A549 (cell line): ENCODE data around the gene ZFP57. TPM values are rescaled to one million over a fixed set of nuclear protein-coding genes. Genes with fewer than 3 reads are reported as not detected.

Experiments used
- ATAC-seq, 2 experiments: fragments of 200-7000 bp in 1 of 2; fragments of >200 bp in 1 of 2; cut with Nextera tagmentation in 1 of 2; cut with Tn5 transposase in 1 of 2; 3 replicates each; pipeline versions ENCODE4 v1.8.0 to v1.9.1; 2018 to 2020; ENCODE audit warnings: mild to moderate bottlenecking in 1 of 2, moderate library complexity in 1 of 2
- CTCF ChIA-PET: fragments of 300-600 bp; sonication (Branson Sonifier 250); formaldehyde crosslinking; extraction: SDS; loops from one replicate; lab custom pipeline; 2021; ENCODE audit warnings: antibody characterized with exemption, inconsistent platforms; lab: Yijun Ruan, JAX
- POLR2A ChIA-PET: fragments of 350-600 bp; formaldehyde crosslinking; extraction: SDS; loops from one replicate; lab custom pipeline; 2021; ENCODE audit warnings: antibody characterized with exemption, inconsistent platforms; lab: Yijun Ruan, JAX
- DNase-seq, 2 experiments: peaks; one replicate each; pipeline versions ENCODE4 v3.0.0 to v3.0.0-alpha.2; 2011 to 2016; ENCODE audit warnings: low read depth in 1 of 2, low spot score in 1 of 2
- FAIRE-seq: peaks from 2 replicates; lab custom pipeline; 2011; peaks lifted over from hg19 to GRCh38; lab: Jason Lieb, UNC
- H3K27ac ChIP-seq, 2 experiments: fragments of >200 bp; sonication (Bioruptor Twin); formaldehyde crosslinking; 3 replicates each; pipeline ENCODE4 v1.5.1; 2016 to 2017
- H3K4me1 ChIP-seq: fragments of >200 bp; sonication (Bioruptor Twin); formaldehyde crosslinking; 3 replicates; pipeline ENCODE4 v1.6.1; 2016
- H3K4me2 ChIP-seq: fragments of >200 bp; sonication (Bioruptor Twin); formaldehyde crosslinking; 3 replicates; pipeline ENCODE4 v1.6.1; 2016
- H3K4me3 ChIP-seq: fragments of >200 bp; sonication (Bioruptor Twin); formaldehyde crosslinking; 3 replicates; pipeline ENCODE4 v1.5.1; 2016
- H3K9me3 ChIP-seq: fragments of >200 bp; sonication (Bioruptor Twin); formaldehyde crosslinking; 3 replicates; pipeline ENCODE4 v1.6.1; 2016
- ATOH8 ChIP-seq: fragments of 250-450 bp; sonication (Bioruptor Pico); IDR thresholded peaks from 2 replicates; pipeline ENCODE4 v1.5.0; 2020; ENCODE audit warnings: low read depth, mild to moderate bottlenecking, moderate library complexity
- BHLHE40 ChIP-seq: IDR thresholded peaks from 2 replicates; pipeline ENCODE4 v1.6.1; 2012; ENCODE audit warnings: low read depth, low read length, inconsistent platforms
- CBX2 ChIP-seq: fragments of 200-600 bp; sonication (generic); IDR thresholded peaks from 2 replicates; pipeline ENCODE4 v1.6.1; 2016; ENCODE audit warnings: low read depth, mild to moderate bottlenecking, borderline replicate concordance
- EHF ChIP-seq: fragments of 250-450 bp; sonication (Bioruptor Pico); IDR thresholded peaks from 2 replicates; pipeline ENCODE4 v1.5.0; 2020; ENCODE audit warnings: mild to moderate bottlenecking
- ELK1 ChIP-seq: fragments of 150-350 bp; IDR thresholded peaks from 2 replicates; pipeline ENCODE4 v1.6.1; 2014; ENCODE audit warnings: low read depth, mild to moderate bottlenecking, low read length
- EP300 ChIP-seq, 2 experiments: fragments of >200 bp; sonication (Bioruptor Twin); formaldehyde crosslinking; IDR thresholded peaks; 2 replicates in 1 of 2; 3 replicates in 1 of 2; pipeline ENCODE4 v1.6.1; 2016 to 2017
- FOSL2 ChIP-seq, 2 experiments: fragments of 450-650 bp in 1 of 2; fragments of >200 bp in 1 of 2; sonication (Bioruptor Twin) in 1 of 2; formaldehyde crosslinking; IDR thresholded peaks; 2 replicates each; pipeline versions ENCODE4 v1.5.0 to v1.6.1; 2016 to 2020; ENCODE audit warnings: mild to moderate bottlenecking in 1 of 2, moderate library complexity in 1 of 2
- HDAC2 ChIP-seq: fragments of 200-600 bp; sonication (generic); IDR thresholded peaks from 2 replicates; pipeline ENCODE4 v1.6.1; 2016
- HOXA7 ChIP-seq: fragments of 250-450 bp; sonication (Bioruptor Pico); IDR thresholded peaks from 2 replicates; pipeline ENCODE4 v1.5.0; 2020; ENCODE audit warnings: mild to moderate bottlenecking, moderate library complexity
- JUN ChIP-seq, 2 experiments: fragments of >200 bp; sonication (Bioruptor Twin); formaldehyde crosslinking; IDR thresholded peaks; 2 replicates in 1 of 2; 3 replicates in 1 of 2; pipeline ENCODE4 v1.6.1; 2016 to 2017
- POLR2A ChIP-seq: IDR thresholded peaks from 2 replicates; pipeline ENCODE4 v1.6.1; 2012; ENCODE audit warnings: mild to moderate bottlenecking, low read length
- POLR2AphosphoS2 ChIP-seq: conservative IDR thresholded peaks from 2 replicates; pipeline ENCODE4 v1.6.1; 2012; ENCODE audit warnings: low read length, improper control_type of control experiment, inconsistent platforms
- REST ChIP-seq: fragments of 200-600 bp; sonication (generic); IDR thresholded peaks from 2 replicates; pipeline ENCODE4 v1.6.1; 2016; ENCODE audit warnings: antibody characterized with exemption, mild to moderate bottlenecking, moderate library complexity
- RNF2 ChIP-seq: fragments of 200-600 bp; sonication (generic); IDR thresholded peaks from 2 replicates; pipeline ENCODE4 v1.6.1; 2016; ENCODE audit warnings: low read depth, mild to moderate bottlenecking, antibody characterized with exemption, moderate library complexity, borderline replicate concordance
- SMC3 ChIP-seq: fragments of >200 bp; sonication (Bioruptor Twin); formaldehyde crosslinking; IDR thresholded peaks from 3 replicates; pipeline ENCODE4 v1.6.1; 2018; ENCODE audit warnings: inconsistent platforms
- SREBF2 ChIP-seq: fragments of 450-650 bp; IDR thresholded peaks from 2 replicates; pipeline ENCODE4 v1.6.1; 2014; ENCODE audit warnings: mild to moderate bottlenecking, moderate library complexity
- USF2 ChIP-seq: fragments of 450-650 bp; IDR thresholded peaks from 2 replicates; pipeline ENCODE4 v1.6.1; 2014; ENCODE audit warnings: antibody characterized with exemption
- ZC3H11A ChIP-seq: fragments of 450-650 bp; IDR thresholded peaks from 2 replicates; pipeline ENCODE4 v1.6.1; 2014; ENCODE audit warnings: antibody characterized with exemption, mild to moderate bottlenecking
- ZSCAN20 ChIP-seq: fragments of 250-450 bp; sonication (Bioruptor Pico); IDR thresholded peaks from 2 replicates; pipeline ENCODE4 v1.8.0; 2022; ENCODE audit warnings: mild to moderate bottlenecking, moderate library complexity
- WGBS: methylation state at CpG from one replicate; pipeline ENCODE4 v1.1.6; 2017; ENCODE audit errors: missing lambda C conversion rate; 5-methylcytosine and 5-hydroxymethylcytosine counted together
- polyA plus RNA-seq, 4 experiments: library from polyadenylated mRNA; depleted of rRNA in 3 of 4; stranded (reverse); fragments of >200 nt; fragmentation: RNase III in 1 of 4; extraction: RNeasy Plus Mini Kit Qiagen cat#74134 plus additional on column Dnase treatment in 1 of 4; gene quantifications; 2 replicates in 3 of 4; 3 replicates in 1 of 4; pipeline ENCODE4 v1.2.3, GENCODE V29; 2011 to 2017

Gene ZFP57
- polyA plus RNA-seq, 2 of the 4 experiments (the other 2 are of a cell fraction), result 0.08 TPM; not detected in 1

- H3K4me1 ChIP-seq, result peaks cover 14% of the 10 kb centered on the region
- FAIRE-seq (no peak), DNase-seq (peak; percentile 56 to 57), ATAC-seq (peak; percentile 14 to 59; a peak in 5 of 6 replicates)
- H3K9me3 ChIP-seq, result no peaks in the 10 kb centered on the region
- H3K27ac ChIP-seq, result peak overlapping the region; percentile 67 to 86
- H3K4me2 ChIP-seq, result peak overlapping the region; percentile 99
- ChIA-PET CTCF (interaction anchor here (1.6 to 18.2 kb wide), 2 partner anchors 20 to 22 kb away, joined by 4 to 183 read pairs; no protein-coding TSS in a partner anchor), POLR2A (interaction anchor here (0.6 kb wide), 1 partner anchor 870 kb away, joined by 3 read pairs; no protein-coding TSS in a partner anchor)
- 4% methylated on average over 22 of the region's 51 CpGs for WGBS
- peak overlapping the region; percentile 56 for H3K4me3 ChIP-seq
- TF ChIP-seq JUN (IDR thresholded peaks at IDR 0.05) (no peak), FOSL2 (IDR thresholded peaks at IDR 0.05) (no peak), FOSL2 (CRISPR knock-in tag; IDR thresholded peaks at IDR 0.05) (no peak), RNF2 (no peak), ZC3H11A (no peak), HDAC2 (no peak), REST (no peak)
Measured at GRCh38 chr6:29627755-29628418, 53.1 kb downstream of the ZFP57 start.

GRCh38 chr6:29626948-29627754, 53.8 kb downstream of the ZFP57 start:
- 93% methylated on average over 10 of the region's 31 CpGs for WGBS
- DNase-seq, result no peak
- ATAC-seq, result no peak
- peak overlapping the region; percentile 67 to 86 for H3K27ac ChIP-seq
- FAIRE-seq, result no peak
- peak overlapping the region; percentile 56 for H3K4me3 ChIP-seq
- ChIA-PET POLR2A (interaction anchor here (0.6 kb wide), 1 partner anchor 869 kb away, joined by 3 read pairs; no protein-coding TSS in a partner anchor), CTCF (interaction anchor here (0.7 to 1.6 kb wide), 2 partner anchors 21 to 23 kb away, joined by 3 to 4 read pairs; no protein-coding TSS in a partner anchor)
- TF ChIP-seq EHF (no peak), USF2 (no peak), ATOH8 (CRISPR knock-in tag) (no peak), SMC3 (no peak), CBX2 (no peak), EP300 (IDR thresholded peaks at IDR 0.05) (no peak), BHLHE40 (no peak), FOSL2 (IDR thresholded peaks at IDR 0.05) (no peak), FOSL2 (CRISPR knock-in tag; IDR thresholded peaks at IDR 0.05) (no peak), SREBF2 (no peak), ELK1 (no peak), ZSCAN20 (no peak), POLR2AphosphoS2 (no peak), POLR2A (no peak), HOXA7 (no peak)
- no peaks in the 10 kb centered on the region for H3K9me3 ChIP-seq
- H3K4me2 ChIP-seq, result peak overlapping the region; percentile 99
- peaks cover 14% of the 10 kb centered on the region for H3K4me1 ChIP-seq
